HG03521 (cell line): ENCODE data around the gene ARHGAP15.
A peak's percentile ranks its signal among the peaks of the same experiment; 100 is the strongest.

Experiments used
- ATAC-seq: cut with Tn5 transposase; IDR thresholded peaks from one replicate; pipeline ENCODE4 v1.9.1; 2021; ENCODE audit warnings: mild to moderate bottlenecking, moderate library complexity; ENCODE audit not compliant: unreplicated experiment

The ARHGAP15 gene

DNA sequence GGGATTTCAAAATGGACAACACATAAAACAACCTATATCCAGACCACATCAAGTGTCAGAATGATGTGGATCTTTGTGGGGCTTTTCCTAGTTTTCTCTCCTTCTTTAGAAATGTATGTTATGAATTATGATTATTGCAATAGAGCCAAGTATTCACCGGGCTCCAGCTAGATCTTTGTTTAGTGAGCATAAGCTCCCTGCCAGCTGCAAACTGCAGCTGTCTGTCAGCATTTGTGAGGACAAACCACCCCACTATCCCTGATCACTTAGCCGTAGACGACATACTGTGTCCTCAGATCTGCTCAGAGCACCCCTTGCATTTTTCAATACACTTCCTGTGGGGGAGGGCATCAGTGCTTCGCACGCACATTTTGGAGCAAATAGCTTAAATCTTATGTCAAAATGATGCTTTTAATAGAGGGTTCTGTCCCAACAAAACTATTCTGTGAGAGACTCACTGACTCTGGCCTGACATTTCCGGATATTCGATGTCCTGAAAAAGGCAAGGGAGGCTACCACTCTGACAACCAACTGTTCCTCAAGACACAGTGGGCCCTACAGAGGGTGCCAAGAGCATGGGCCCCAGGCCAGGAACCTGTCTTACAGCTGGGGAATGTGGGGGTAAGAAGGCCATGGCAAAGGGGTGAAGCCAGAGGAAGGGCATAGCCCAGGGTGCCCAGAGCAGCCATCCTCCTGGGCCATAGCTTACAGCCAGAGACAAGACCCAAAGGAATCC is 346.0 kb downstream of the ARHGAP15 start:
- no peak for ATAC-seq

DNA sequence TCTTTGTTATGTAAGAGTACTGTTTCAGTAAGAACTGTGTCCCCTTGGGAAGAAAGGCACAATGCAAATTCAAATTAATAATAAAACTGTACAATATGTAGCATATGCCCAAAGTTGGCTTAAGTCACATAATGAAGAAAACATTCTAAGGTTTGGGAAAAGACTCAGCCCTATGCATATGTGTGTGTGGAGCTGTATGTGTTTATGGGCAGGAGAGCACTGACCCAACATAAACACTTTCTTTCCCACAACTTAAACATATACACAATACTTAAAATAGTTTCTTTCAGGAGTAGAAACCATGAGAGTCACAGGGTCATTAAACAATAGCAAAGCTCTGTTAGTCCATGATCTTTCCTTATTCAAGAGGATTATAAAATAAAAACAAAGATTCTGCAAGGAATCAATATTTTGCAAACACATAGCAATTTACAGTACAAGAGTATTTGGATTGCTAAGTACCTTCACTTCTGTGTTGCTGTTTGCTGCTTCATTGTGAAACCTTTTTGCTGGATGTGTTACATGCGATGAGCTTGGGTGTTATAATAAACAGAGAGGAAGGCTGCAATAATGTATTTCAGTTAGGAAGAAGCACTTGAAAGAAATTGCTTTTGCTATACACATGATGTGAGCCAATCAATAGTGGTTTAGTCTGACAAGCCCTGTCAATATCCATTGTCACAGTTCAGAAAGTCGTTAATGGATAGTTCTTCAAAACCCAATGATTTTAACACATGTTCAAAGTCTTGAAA is 347.3 kb downstream of the ARHGAP15 start:
- ATAC-seq: no peak

DNA sequence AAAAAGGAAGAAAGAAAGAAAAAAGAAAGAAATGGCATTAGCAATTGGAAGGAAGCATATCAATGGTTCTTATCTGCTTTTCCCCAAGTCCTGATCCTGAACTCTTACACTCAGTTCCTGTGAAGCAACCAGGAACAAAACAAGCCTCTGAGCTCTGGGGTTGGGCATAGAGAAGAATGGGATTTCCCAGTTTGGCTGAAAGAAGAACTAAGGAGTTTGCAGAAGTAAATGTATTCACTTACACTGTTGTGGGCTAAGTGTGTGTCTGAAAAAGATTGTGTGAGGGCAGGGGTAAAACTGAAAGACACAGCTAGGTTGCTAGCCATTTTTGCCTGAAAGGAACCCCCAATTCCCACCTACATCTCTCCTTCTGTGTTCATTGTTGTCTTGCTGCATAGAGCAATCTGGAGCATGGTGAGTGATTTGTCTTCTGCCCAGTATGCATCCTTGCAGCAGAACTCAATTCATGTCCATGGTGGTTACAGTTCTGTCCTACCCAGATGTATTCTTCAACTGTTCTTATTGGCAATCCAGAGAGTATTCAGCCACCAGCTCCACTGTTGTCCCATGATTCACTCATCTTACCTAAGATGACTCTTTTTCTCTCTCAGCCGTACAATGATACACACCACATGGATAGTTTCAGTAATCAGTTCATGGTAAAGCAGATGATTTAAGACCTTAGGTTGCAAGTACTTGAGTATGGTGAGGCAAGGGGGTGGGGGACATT is 348.7 kb downstream of the ARHGAP15 start:
- ATAC-seq: no peak

DNA sequence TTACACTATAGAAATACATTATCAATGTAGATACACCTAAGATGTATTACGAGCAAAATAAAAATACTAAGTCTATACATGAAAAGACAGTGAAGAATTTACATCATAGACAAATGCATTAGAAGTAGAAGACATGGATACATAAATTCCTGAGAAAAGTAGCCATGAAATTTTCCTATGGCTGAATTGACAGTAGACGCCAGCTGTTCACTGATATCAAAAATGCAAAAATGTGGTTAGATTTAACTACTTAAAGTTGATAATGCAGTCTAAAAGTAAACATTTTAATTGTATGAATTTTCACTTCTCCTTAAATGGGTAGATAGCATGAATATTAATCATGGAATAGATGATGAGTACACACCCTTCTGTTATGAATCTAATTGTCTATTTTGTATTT is 350.9 kb downstream of the ARHGAP15 start:
- no peak for ATAC-seq

DNA sequence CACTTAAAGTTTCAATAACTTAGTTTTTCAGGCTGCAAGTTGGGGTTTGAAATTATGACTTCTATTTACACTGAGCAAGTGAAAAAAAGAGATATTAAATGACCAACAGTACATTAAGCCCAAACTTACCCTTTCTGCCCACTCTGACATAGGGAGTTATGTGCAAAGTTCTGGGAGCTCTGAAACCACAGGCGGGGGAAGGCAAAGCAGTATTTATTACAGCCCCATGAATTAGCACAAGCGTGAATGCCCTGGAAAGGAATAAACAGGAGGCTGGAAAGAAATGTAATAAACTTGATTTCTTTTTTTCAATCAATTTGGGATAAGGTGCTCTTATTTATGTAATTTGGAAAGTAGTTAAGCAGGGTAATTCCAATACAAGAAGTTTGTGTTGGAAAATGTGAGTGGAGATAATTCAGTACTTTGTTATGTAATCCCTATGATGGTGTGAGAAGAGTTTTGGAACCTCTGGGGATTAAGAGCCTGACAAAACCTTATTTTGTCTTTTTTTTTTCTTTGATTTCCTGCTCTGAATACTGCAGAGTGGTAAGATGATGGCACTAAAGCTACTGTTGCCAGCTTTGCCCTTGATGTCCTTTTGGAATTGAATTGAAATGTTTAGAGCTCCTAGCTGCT is 351.5 kb downstream of the ARHGAP15 start:
- ATAC-seq: no peak

DNA sequence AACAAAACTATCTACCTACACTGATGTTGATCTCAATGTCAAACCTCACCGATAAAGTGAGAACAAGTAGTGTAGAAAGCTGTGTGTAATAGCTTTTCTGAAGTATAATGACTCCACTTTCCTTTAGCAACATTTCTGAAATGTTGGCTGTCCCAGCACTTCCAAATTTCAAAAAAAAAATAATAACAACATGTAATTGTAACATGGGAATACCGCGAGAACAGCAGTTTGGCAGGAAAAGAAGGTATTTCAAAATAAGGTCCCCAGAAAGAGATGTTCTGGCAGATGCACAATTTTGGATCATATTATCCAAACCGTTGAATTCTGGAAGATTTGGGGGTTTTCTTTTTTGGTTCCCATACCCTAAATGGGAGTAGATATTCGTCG is 352.0 kb downstream of the ARHGAP15 start:
- ATAC-seq: no peak

DNA sequence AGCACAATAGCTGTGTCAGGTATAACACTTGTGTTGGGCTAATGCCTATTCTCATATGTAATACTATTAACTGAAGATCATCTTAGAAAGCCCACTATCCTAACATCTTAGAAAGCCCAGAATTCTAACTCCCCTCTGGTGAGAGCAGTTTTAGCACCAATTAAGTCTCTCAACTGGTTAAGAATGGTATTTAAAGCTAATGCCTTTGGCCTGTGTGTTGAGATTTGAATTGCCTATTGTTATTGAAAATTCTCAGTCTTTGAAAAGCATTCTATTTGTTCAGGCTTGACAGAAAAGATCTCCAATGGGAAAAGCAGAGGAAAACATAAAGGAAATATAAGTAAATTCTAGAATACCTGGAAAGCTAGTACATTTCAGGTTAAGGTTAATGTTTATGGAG is 352.5 kb downstream of the ARHGAP15 start:
- no peak for ATAC-seq

DNA sequence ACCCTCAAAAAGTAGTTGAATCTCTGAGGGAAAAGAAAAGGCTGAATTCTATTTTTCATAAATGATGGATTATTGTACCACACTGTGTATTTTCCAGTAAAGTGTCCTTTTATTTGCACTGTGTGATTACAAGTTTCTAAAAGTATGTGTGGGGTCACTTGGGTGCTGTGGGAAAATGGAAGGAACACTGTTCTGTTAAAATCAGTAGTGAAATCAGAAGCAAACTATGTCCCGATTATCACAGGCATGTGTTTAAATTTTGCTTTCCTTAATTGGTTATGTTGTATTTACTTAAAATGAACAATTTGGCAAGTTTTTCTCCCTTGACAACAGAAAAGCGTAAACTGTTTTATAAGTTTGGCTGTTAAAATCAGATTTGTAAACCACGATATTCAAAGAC is 353.1 kb downstream of the ARHGAP15 start:
- ATAC-seq: no peak

DNA sequence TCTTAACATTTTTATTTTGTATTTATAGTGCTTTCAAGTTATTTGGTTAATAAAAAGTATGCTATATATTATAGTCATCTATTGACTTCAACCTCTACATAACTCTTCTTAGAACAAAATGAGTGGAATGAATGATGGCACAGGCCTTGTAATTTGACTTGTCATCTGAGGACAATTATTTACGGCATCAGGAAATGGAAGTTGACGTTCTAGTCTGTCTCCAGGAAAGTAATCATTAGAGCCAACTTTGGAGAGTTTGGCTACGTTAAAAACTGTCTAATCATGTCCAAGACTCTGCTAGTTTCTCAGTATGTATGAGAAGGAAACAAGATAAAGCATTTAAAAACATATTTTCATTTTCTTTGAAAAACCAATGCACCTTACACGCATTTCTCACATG is 353.6 kb downstream of the ARHGAP15 start:
- no peak for ATAC-seq

DNA sequence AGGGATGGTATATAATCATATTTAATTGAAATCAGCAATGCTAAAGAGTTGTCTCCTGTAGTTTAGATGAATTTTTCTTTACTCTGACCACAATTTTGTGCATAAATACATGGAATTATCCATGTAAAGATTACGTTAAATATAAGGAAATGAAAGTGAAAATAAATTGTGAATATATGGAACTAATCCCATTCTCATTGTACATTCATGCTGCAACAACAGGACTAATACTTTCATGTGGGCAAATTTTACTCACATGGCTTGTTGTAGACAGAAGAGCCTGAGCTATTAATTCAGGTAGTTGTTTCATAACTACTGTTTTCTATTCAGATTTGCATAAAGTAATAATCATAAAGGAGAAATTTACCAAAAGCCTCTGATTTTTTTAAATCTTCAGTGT is 357.8 kb downstream of the ARHGAP15 start:
- no peak for ATAC-seq

DNA sequence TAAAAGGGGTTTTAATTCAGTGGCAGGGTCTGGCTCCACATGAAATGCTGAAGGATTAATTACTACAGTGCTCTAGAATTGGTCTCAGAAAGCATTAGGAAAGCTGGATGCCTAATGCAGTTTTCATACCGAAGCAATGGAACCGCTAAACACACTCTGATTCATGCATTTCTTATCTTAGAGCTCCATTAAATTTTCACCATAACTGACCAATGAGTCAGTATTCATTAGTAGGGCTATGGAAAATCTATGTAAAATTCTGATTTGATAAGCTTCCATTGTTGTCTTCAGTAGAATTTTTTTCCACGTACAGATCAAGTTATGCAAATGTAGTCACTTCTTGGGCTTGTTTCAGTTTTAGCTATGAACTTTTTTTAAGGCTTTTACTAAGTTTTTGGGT is 359.9 kb downstream of the ARHGAP15 start:
- ATAC-seq: no peak

DNA sequence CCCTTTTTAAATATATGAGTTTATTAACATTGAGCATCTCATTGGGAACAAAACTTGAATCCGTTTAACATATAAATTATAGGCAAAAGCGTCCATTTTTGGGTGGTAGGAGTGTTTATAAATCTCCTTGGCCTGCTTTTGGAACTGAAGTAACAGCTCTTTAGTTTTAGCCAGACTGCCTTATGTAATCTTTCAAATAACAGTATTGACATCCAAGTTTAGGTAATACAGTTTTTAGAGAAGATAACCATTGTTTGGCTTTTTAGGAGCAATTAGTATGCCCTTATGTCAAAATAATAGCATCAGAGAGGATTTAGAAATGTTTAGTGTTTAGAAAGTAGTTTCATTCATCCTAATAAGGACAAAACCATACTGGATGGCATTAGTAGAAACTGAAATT is 361.9 kb downstream of the ARHGAP15 start:
- ATAC-seq: no peak

DNA sequence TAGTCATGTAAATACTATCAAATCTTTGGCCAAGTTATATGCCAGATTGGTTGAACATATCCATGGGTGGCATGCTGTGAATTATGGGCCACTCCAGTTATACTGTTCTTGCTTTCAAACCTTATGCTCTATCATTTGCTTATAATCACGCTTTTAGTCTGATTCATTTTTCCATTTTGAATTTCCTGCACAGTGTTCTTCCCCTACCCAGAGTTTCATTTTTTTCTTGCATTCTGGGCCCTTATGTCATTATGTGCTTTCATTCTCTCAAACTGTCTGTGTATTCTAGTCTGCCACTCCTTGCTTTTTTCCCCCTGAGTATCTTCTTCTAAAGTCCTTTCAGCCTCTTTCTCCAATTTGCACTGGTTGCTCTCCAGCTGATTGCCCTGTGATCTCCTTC is 364.1 kb downstream of the ARHGAP15 start:
- no peak for ATAC-seq

DNA sequence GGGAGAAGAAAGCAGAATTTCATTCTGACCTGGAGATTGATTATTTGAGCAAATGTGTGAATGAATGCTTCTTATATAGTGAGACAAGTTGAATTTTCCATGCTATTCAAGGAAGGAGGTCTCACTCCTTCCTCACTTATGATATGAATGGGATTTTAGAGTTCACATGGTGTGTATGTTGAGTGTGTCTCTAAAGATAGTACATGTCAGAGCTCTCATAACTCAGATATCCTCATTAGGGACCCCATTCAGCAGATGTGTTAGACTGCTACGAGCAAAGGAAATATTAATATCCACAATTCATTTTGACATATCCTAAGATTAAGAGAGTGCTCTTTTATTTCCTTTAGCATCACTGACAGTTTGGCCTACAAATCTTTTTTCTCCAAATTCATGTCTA is 368.5 kb downstream of the ARHGAP15 start:
- ATAC-seq: no peak

DNA sequence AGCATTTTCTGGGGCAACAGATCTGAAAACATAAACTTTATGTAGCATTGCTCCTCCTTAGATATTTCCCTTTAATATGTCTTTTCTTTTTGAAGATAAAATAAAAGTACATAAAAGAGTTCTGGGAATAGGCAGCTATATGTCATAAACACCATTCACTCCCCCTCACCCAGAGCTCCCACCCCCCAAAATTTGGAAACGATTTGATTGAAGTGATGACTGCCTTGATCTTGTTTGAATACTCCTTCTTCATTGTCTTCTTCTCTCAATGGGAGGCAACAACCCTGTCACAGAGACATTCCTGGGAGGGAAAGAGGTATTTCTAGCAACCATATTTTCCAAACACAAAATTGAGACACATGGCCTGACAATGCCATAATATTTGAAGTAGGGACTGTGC is 369.3 kb downstream of the ARHGAP15 start:
- ATAC-seq: no peak

DNA sequence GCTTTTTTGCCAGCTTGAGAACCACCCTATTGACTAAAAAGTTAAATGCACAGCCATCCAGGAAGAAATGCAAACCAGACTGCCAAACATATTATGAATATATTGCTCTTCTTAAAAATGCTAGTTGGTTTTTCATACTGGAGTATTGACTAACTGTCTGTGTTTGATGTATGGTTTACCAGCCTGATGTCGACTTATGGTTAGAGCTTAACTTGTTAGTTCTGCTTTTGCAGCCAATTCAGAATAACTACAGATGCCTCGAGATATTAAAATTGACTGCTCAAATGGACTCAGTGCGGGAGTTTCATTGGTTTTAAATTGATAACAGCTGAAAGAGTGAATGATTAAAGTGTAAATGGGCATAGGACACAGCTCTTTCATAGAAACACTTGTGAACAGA is 369.8 kb downstream of the ARHGAP15 start:
- no peak for ATAC-seq

DNA sequence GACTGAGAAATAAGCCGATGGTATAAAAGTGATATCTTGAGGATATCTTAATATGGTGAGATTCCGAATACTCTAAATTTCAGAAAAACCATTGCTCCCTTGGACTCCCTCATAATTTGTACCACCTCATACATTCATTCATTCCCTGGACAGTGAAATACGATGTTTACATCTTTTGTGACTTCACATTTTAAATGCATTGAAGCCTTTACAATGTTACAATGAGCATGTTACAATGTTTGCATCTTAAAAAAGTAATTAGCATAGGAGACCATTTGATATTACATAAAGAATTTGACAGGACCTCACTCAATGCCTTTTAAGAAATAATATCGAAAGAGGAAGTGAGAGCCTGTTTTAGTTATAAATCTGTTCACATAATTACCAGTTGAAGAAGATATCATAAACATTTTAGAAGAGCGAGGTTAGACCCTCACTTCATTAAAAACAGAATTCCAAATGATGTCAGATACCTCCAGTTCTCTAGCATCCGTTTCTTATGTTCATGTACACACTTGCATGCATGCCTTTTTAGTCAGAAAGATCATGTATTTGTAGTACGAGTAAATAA is 372.0 kb downstream of the ARHGAP15 start:
- ATAC-seq: no peak

DNA sequence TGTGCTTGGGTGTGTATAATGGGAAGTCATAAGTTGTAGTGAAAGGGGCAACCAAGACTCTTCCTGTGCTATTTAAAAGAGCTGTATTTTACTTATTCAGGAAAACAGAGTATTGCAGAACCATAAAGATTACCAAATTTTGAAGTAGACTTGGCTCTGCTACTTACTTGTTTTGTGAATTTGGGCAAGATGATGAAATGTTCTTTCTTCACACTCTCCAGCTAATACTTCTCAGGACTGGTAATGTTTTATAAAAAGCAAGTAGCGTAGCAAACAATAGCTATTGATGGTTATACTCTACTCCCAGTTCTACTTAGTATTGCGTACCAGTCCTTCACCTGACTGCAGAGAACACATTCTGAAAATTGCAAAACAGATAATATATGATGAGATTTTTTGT is 374.1 kb downstream of the ARHGAP15 start:
- no peak for ATAC-seq

DNA sequence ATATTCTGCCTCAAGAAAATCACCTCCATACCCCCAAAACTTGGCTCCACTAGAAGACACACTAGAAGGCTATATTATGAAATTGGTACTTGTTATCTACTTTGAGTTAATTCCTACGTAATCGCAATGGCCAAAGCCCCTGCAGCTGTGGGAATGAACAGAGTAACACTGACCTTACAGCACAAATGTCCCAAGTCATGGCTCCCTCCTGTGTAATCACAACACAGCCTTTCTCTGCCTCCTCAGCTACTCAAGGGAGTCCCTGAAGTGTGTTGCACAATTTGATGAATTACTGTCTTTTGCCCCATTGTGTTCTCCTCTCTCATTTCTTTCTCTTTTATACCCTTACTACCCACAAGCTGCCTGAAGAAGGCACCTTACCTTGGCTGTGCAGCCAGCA is 375.2 kb downstream of the ARHGAP15 start:
- no peak for ATAC-seq

DNA sequence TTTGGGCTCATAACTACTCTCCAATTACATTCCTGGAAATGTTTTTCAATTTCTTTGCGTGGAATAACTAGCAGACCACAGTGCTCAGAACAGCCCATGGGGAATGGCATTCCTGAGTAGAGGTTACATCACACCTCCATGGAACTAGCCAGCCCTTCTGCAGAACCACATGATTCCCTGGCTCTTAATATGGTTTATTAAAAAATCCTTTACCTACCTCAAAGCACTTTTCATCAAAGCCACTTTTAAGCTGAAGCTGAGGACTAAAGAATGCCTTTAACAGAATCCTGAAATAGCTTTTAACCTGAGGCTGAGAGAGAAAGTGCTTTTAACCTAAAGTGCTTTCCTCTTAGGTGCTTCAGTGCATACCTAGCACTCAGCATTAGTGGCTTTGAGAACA is 376.3 kb downstream of the ARHGAP15 start:
- no peak for ATAC-seq

DNA sequence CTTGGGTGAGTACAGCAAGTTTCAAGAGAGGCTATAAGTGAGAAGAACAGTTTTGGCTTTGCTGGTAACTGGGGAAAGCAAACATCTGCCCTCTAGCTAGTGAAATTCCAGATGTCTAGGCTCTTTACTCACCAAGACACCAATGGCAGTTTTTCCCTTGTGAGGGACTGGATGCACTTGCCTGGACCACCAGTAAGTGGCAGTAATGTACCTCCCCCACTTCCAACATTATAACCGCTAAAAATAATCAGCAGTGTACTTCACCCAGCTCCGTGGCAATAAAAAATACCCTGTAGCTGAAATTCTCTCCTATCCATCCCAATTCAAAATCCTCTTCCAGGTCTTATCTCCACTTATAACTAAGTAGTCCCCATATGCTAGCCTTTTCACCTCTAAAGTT is 383.9 kb downstream of the ARHGAP15 start:
- peak; percentile 80 for ATAC-seq
